Left renal cortex interstitium (tissue), 4 donors: ENCODE data around the gene ZKSCAN3. TPM values are rescaled to one million over a fixed set of nuclear protein-coding genes. Genes with fewer than 3 reads are reported as not detected.
"Not testable (repeated sequence)": the region's sequence is repeated elsewhere in the genome, so short reads cannot be mapped to it uniquely, and the experiment has no call there.

Experiments used
- DNase-seq, 4 donors: peaks; one replicate each; pipeline ENCODE4 v3.0.0-alpha.2; 2013; ENCODE audit warnings: low read depth in 4 of 4, low spot score in 2 of 4, missing footprints in 1 of 4
- polyA plus RNA-seq, 4 donors: library from polyadenylated mRNA; unstranded; fragments of 120-200 nt; gene quantifications; one replicate each; pipeline ENCODE4 v1.2.1, GENCODE V29; 2013; ENCODE audit not compliant: insufficient read length in 4 of 4

ZKSCAN3 gene
- polyA plus RNA-seq, 4 donors, result 6.9 to 14.6 (median 11.0) TPM

DNA sequence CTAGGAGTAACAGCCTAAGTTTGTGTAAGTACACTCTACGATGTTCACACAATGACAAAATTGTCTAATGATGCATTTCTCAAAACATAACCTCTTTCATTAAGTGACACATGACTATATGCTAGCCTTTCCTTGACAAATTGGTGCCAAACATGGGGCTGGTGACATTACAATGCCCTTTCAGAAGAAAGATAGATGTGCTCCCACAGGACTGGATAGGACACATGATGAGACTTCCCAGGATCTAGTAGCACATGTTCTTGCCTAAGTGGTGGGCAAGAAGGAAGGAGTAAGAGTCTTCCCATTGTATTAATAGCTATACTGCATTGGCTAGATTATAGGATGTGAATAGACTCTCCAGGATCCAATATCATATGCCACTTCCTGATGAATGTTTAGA lies 21.5 kb downstream of the ZKSCAN3 start:
- DNase-seq, result no peak

DNA sequence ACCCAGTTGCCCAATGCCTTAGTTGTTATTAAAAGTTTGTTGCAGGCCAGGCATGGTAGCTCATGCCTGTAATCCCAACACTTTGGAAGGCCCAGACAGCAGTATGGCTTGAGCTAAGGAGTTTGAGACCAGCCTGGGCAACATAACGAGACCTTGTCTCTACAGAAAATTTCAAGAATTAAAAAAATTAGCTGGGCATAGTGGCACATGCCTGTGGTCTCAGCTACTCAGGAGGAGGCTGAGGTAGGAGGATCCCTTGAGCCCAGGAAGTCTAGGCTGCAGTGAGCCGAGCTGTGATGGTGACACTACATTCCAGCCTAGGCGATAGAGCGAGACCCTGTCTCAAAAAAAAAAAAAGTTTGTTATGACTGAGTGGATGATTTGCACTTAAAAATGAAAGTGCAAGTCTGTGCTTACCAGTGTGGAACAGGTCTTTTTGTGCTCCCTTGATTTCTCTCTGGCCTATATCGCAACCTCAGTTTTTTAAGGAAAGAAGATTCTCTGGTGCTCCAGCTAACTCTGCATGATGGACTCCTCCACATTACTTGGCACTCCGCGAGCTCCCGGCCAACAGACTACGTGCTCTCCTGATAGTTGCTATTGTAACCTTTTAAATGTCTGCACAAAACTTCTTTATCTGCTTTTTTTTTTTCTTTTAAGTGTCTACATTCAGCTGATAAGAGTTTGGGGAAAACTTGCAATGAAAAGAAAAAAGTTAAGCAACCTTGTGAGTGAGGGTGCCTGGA lies 22.1 kb downstream of the ZKSCAN3 start:
- no peak for DNase-seq

DNA sequence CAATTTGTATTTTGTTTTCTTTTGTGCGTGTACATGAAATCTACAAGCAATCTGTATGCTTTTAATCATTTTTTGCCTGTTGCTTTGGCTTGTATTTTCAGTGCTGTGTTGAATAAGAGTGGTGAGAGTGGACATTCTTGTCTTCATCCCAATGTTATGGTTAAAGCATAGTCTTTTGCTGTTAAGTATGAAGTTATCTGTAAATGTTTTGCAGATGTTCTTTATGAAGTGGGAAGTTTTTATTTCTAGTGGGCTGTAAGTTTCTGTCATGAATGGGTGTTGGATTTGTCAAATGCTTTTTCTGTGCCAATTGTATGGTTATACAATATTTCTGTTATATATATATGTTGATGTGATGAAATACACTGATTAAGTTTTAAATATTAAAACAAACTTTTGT lies 24.2 kb downstream of the ZKSCAN3 start:
- no peak for DNase-seq

DNA sequence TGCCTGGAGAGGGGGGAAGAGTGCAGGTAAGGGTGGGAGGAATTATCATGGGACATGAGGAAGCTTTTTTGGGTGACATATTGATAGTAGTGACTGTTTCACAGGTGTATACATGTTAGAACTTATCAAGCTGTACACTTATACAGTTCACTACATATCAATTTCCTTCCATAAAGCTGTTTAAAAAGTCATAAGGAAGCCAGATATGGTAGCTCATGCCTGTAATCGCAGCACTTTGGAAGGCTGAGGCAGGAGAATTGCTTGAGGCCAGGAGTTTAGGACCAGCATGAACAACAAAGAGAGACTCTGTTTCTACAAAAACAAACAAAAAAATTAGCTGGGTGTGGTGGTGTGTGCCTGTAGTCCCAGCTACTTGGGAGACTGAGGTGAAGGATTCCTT lies 28.1 kb downstream of the ZKSCAN3 start:
- DNase-seq, result no peak

DNA sequence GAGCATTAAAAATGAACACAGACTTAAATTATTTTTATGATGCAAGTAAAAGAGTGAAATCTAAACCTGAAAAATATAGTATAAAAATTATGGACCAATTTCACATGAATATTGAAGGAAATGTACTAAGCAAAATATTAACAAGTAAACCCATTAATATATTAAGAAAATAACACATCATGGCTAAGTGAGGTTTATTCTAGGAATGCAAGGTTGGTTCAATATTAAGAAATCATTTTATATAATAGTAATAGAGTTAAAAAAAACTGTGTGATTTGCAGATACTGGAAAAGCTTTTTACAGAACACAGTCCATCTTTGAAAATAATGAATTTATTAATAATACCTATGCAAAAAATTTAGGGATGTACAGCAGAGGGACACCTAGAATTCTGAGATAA lies 28.9 kb downstream of the ZKSCAN3 start:
- no peak for DNase-seq

DNA sequence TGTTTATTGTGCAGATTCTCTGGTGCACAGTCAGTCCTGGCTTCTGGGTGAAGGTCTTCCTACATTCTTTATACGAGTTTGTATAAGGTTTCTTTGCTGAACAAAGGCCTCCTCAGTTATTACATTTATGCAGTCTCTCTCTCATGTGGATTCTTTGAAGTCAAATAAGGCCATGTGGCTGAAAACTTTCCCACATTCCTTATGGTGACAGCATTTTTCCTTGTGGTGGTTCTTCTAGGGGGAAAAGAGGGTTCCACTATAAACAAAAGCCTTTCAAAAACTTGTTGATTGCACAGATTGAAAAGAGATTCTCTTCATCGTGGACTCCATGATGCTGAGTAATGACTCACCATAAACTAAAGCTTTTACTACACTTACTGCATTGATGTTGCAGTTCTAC lies 30.6 kb downstream of the ZKSCAN3 start:
- DNase-seq, result no peak

DNA sequence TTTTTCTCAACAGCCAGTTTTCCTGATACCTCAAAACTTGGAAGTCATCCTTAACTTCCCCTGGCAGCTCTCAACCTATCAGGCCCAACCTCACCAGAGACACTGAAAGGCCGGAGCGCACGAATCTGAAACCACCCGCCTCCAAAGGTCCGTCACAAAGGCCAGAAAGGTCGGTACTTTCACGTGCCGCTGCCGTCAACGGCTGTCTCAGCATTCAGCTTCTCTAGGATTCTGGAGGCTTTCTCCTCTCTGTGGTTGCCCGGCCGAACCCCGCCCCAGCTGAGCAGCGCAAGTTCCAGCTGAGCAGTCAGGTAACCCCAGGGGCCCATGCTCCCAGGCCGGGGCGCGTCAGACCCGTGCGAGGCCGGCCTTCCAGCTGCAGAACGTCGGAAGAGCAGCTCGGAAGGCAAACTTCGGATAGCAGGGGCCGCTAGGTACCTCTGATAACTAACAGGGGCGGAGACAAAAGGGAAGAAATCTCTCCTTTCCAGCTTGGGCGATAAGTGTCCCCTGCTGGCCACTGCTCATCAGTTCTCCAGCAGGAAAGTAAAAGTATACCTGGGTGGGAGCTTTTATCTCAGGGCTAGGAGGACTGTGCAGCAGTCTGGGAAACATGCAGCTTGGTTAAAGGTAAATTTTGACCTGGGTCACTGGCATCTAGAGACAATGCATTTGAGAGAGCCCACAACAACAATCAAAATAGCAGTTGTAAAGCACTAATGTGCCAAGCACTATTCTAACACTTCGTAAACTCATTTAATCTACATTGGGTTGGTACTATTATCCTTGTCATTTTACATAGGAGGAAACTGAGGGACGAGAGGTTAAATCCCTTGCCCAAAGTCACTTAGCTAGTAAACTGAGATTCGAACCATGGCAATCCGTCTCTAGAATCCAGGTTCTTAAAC lies 33.7 kb downstream of the ZKSCAN3 start:
- DNase-seq, result peak; percentile 70 to 86 (median 82)

DNA sequence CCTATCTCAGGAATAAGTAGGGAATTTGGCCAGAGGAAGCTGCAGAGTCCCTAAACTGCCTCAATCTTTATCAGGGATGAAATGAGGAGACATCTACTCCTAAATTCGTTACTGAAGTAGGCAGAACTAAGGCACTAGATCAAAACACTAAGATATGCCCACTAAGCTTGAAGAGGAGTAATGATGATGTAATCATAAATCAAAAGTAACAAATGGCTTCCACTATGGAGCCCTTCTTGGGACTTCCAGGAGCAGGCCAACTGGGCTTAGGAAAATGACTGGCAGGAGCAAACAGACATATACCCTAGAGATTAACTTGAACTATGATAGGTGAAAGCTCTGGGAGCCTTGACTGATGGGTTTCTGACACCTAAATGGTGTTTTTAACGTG lies 34.4 kb downstream of the ZKSCAN3 start:
- no peak for DNase-seq

DNA sequence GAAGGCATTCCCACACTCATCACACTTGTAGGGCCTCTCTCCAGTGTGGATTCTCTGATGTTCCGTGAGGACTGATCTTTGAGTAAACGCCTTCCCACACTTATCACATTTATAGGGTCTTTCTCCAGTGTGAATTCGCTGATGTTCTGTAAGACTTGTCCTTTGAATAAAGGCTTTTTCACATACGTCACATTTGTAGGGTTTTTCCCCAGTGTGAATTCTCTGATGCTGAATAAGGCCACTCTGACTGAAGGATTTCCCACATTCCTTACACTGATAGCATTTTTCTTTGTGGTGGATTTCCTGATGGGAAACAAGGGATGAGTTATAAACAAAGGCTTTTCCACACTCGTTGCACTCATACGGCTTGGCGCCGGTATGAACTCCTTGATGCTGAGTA lies 40.9 kb downstream of the ZKSCAN3 start:
- no peak for DNase-seq

DNA sequence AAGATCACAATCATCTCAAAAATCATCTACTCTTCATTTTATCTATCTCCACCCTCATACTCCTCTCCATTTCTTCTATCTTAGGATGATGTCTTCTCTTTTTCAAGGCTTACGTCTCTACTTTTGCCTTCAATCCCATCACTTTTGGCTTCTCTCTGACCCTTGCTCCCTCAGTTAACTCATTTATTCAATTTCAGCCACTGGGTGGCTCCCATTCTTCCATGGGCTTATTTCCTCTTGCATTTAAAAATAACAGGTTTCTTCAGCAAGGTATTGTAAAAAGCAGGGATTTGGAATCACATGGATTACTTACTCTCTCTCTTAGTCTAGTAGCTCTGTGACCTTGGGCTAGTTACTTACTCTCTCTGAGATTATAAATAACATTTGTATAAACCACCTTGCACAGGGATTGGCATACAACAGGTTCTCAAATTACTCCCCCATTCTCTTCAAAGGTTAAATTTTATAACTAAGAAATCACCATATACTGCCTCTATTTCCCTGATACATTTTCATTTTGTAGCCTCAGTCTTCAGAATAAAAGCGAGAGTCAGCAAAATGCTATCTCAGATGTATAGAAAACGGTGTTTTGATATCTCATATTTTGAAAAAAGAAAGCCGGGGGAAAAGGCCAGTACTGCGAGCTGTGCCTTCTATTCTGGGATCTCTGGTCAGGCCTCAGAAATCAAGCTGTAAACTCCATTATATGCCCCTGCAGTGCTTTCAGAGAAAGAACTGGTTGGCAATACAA lies 44.3 kb downstream of the ZKSCAN3 start:
- DNase-seq, result no peak

DNA sequence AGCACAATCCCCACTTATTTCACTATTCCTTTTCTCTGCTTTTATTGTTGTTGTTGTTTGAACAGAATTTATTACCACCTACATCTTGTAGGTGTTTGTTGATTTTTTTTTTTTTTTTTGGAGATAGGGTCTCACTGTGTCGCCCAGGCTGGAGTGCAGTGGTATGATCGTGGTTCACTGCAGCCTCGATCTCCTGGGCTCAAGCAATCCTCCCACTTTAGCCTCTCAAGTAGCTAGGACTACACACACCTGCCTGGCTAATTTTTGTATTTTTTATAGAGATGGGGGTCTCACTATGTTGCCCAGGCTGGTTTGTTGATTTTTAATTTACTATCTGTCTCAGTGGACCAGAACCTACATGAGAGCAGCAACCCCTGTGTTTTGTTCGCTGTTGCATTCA lies 46.2 kb downstream of the ZKSCAN3 start:
- no peak for DNase-seq

DNA sequence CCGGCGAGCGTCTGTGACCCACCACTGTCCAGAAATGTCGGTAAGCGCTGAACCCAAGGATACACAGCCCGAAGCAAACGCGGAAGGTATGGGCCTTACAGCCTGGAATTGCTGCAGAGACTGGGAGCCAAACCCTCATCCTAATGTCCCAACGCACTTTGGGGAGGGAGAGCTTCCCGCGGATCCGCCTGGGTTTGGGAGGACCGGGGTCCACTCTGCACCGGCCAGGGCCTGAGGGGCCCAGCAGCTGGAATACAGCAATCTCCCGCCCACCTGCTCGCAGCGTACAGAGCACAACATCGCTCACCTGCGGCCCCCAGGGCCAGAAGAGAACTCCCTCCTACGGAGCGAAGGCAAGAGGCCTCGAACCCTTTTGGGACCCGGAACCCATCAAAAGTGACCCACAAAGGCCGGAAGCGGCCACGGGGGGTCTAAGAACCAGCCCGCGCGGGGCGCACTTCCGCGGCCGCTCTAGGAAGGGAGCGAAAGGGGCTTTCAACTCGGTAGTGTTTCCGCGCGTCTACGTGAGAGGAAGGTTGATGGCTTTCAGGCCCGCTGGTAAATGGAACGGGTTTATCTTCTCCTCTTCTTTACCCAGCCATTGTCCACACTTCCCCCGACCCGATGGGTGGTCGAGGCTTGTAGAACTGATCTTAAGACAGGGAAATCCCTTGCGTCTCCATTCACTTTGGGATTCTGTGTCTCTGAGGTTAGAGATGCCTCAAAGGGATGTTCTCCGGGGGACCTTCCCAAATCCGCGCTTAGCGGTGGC lies 49.8 kb downstream of the ZKSCAN3 start, which contains the start of gene ZSCAN12:
Gene ZSCAN12 (minus strand): TSS at position 398 of the 772 bp plus-strand sequence. CDS start 1,342 bp downstream, outside the sequence.
- DNase-seq, result peak; percentile 76 to 87 (median 80)

DNA sequence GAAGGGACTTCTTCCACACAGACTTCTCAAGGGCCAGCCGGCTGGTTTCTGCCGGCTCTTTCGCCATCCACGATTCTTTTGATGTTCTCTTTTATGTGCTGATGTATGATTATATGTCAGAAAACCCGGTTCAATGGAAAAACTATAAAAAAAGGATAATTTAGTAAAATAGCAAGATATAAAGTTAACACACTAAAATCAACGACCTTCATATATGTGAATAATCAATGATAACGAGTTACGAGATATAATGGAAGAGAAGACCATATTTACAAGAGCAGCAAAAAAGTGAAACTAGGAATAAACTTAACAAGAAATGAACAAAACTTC lies 50.3 kb downstream of the ZKSCAN3 start:
- no peak for DNase-seq

DNA sequence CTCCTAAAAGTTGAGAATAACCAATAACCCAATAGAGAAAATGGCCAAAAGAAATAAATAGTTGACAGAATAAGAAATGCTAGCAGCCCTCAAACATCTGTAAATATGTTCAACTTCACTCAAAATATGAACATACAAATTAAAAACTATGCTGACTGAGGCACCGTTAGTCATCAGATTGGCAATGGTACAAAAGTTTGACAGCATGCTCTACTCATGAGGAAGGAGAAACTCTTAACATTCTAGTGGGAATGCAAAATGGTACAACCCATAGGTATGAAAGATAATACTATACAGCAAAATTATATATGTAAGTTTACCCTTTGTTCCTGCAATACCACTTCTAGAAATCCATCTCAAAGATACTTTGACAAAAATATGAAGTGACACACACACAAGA lies 51.4 kb downstream of the ZKSCAN3 start:
- DNase-seq, result no peak

DNA sequence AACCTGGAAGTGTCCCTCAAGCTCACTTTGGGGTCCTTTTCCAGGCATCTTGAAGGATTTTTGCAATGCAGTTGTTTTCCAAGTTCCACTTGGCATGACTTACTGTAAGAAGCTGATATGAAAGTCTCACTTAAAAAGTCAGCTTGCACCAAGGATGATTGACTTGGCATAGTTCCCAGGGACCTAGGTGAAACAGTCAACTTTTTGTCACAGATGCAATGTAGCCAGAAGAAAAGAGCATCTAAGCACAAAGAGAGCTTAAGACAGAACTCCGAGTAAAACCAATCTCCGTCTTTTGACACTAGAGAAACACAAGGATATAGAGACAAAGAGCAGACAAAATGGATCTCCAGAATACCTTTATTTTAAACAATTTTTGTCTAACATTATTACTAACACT lies 52.5 kb downstream of the ZKSCAN3 start:
- no peak for DNase-seq

DNA sequence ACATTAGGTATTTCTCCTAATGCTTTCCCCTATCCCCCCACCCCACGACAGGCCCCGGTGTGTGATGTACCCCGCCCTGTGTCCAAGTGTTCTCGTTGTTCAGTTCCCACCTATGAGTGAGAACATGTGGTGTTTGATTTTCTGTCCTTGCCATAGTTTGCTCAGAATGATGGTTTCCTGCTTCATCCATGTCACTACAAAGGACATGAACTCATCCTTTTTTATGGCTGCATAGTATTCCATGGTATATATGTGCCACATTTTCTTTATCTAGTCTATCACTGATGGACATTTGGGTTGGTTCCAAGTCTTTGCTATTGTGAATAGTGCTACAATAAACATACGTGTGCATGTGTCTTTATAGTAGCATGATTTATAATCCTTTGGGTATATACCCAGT lies 54.2 kb downstream of the ZKSCAN3 start:
- not testable (repeated sequence) for DNase-seq

DNA sequence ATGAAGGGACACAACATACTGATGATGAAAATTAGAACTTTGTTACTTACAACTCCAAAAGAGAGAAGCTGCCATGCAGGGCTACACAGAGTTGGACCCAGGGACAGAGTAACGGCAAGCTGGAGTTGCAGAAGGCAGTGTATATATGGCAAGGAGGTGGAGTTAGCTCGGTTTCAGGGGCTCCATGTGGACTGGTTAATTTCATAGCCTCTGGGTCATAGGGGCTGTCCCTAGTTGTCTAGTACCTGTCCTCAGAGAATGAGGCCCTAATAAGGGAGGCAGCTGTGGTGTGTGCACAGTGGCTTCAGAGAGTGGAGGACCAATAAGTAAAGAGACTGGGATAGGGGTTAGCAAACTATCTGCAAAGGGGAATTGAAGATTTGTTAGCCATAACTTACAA lies 57.7 kb downstream of the ZKSCAN3 start:
- no peak for DNase-seq

DNA sequence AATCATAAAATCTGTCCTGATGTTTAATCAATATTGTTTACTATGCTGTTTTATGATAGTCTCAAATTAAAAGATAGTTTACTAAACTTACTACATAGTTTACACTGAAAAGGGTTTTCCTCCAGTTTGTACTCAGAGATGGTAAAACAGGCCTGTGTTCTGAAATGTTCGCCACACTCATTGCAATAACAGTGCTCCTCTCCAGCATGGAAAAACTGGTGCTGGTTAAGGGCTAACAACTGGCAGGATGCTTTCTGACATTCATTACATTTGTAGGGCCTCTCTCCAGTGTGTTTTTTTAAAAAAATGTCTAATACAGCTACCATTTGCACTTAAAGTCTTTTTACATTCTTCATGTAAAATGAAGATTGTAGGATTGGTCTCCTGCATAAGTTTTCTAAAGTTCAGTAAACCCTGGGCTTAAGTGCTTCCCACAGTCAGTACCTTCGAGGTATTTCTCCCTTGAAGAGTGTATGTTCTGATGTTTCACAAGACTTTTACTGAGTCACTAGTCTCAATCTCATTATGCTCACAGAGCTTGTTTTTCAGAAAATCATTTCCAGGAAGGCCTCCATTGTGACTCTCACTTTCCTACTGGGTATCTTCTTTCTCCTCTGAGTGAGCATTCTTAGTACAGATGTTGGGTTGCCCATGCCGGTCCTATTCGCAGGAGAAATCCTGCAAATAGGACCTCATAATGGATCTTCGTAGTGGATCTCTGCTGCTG lies 58.5 kb downstream of the ZKSCAN3 start:
- DNase-seq, result no peak

DNA sequence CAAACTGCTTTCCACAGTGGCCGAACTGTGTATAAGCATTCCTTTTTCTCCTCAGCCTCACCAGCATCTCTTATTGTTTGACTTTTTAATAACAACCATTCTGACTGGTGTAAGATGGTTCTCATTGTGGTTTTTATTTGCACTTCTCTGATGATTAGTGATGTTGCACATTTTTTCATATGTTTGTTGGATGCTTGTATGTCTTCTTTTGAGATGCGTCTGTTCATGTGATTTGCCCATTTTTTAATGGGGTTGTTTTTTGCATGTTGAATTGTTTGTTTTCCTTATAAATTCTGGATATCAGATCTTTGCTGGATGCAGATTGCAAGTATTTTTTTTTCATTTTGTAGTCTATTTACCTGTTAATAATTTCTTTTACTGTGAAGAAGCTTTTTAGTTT lies 61.0 kb downstream of the ZKSCAN3 start:
- no peak for DNase-seq

DNA sequence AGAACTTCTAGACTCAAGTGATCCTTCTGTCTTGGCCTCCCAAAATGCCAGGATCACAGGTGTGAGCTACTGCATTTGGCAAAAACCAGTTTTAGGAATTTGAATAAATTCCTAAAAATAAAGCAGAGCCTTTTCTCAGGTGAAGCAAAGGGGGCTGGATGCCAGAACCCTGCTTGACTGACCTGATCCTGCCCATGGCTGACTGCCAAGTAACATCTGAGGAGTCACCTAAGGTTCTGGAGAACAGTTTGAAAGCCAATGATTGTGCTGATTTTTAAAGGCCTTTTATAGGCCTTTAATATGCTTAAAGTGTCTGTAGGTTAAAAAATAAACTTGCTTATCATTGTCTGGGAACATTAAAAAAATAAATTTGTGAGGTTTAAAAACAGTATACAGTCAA lies 63.9 kb downstream of the ZKSCAN3 start:
- no peak for DNase-seq
